Keratinocyte (primary cell): ENCODE data around the gene CRABP2. TPM values are rescaled to one million over a fixed set of nuclear protein-coding genes. Genes with fewer than 3 reads are reported as not detected.
A peak's percentile ranks its signal among the peaks of the same experiment; 100 is the strongest.

Experiments used
- DNase-seq: peaks from one replicate; pipeline ENCODE4 v3.0.0-alpha.2; 2011; ENCODE audit warnings: low read depth, missing footprints, low spot score
- FAIRE-seq: peaks from 2 replicates; lab custom pipeline; 2011; peaks lifted over from hg19 to GRCh38; lab: Jason Lieb, UNC
- H2AFZ ChIP-seq: 2 replicates; pipeline ENCODE4 v1.6.0; 2012; ENCODE audit warnings: low read length, control low read depth, inconsistent platforms; ENCODE audit not compliant: control insufficient read depth
- H3K27ac ChIP-seq: 2 replicates; pipeline ENCODE4 v1.5.1; 2011; ENCODE audit warnings: low read length; ENCODE audit not compliant: control insufficient read depth, insufficient read depth
- H3K27me3 ChIP-seq: 3 replicates; pipeline ENCODE4 v1.6.0; 2011; ENCODE audit warnings: low read length; ENCODE audit not compliant: control insufficient read depth, insufficient read depth; ENCODE audit errors: extremely low read depth
- H3K36me3 ChIP-seq, 2 experiments: 2 replicates in 1 of 2; 3 replicates in 1 of 2; pipeline ENCODE4 v1.5.1; 2011; ENCODE audit warnings: low read length in 2 of 2, mild to moderate bottlenecking in 1 of 2; ENCODE audit not compliant: control insufficient read depth in 2 of 2, insufficient read depth in 2 of 2; ENCODE audit errors: extremely low read depth in 1 of 2
- H3K4me1 ChIP-seq: 3 replicates; pipeline ENCODE4 v1.5.1; 2011; ENCODE audit warnings: low read length; ENCODE audit not compliant: control insufficient read depth, insufficient read depth; ENCODE audit errors: extremely low read depth
- H3K4me2 ChIP-seq: 3 replicates; pipeline ENCODE4 v1.6.0; 2011; ENCODE audit warnings: low read depth, low read length; ENCODE audit not compliant: control insufficient read depth, insufficient read depth; ENCODE audit errors: extremely low read depth
- H3K4me3 ChIP-seq, 3 experiments: fragments of 200-600 bp in 1 of 3; sonication (generic) in 1 of 3; 2 replicates in 2 of 3; 3 replicates in 1 of 3; pipeline ENCODE4 v1.5.1; 2011 to 2016; ENCODE audit warnings: low read length in 3 of 3, mild to moderate bottlenecking in 3 of 3, control low read depth in 2 of 3, inconsistent platforms in 1 of 3, low read depth in 1 of 3, mixed read lengths in 1 of 3, mixed run types in 1 of 3, moderate library complexity in 1 of 3; ENCODE audit not compliant: control insufficient read depth in 2 of 3, insufficient read depth in 2 of 3; ENCODE audit errors: extremely low read depth in 1 of 3
- H3K79me2 ChIP-seq: 2 replicates; pipeline ENCODE4 v1.6.0; 2012; ENCODE audit warnings: low read length; ENCODE audit not compliant: control insufficient read depth, insufficient read depth
- H3K9ac ChIP-seq: 3 replicates; pipeline ENCODE4 v1.6.0; 2011; ENCODE audit warnings: low read length; ENCODE audit not compliant: control insufficient read depth, insufficient read depth; ENCODE audit errors: extremely low read depth
- H3K9me1 ChIP-seq: 3 replicates; pipeline ENCODE4 v1.6.0; 2011; ENCODE audit warnings: low read length; ENCODE audit not compliant: control insufficient read depth, insufficient read depth; ENCODE audit errors: extremely low read depth
- H3K9me3 ChIP-seq: 2 replicates; pipeline ENCODE4 v1.5.1; 2012; ENCODE audit warnings: low read depth, low read length; ENCODE audit not compliant: control insufficient read depth
- H4K20me1 ChIP-seq: 3 replicates; pipeline ENCODE4 v1.6.0; 2011; ENCODE audit warnings: low read length; ENCODE audit not compliant: control insufficient read depth, insufficient read depth; ENCODE audit errors: extremely low read depth
- EZH2 ChIP-seq: IDR thresholded peaks from one replicate; pipeline ENCODE4 v1.6.1; 2012; ENCODE audit warnings: inconsistent platforms, mild to moderate bottlenecking, low read length, moderate library complexity
- dilution Hi-C: fragments of 300-500 bp; cut with MboI; formaldehyde crosslinking; loops from one replicate; pipeline ENCODE4 v1.7.0; 2020; ENCODE audit warnings: low sequenced_read_pairs; ENCODE audit not compliant: extremely low pct_ligation_motif_present
- polyA plus RNA-seq, 5 experiments: library from polyadenylated mRNA; depleted of rRNA in 3 of 5; stranded (reverse) in 3 of 5; stranded (forward) in 1 of 5; unstranded in 1 of 5; fragments of >200 nt; gene quantifications; 1 replicate in 1 of 5; 2 replicates in 3 of 5; 3 replicates in 1 of 5; pipeline versions ENCODE4 v1.2.1 to v1.2.3, GENCODE V29; 2011 to 2012; ENCODE audit warnings: missing spikeins in 2 of 5, low read depth in 1 of 5, low replicate concordance in 1 of 5
- TF ChIP-seq, protein P1 (sequence below), 3 experiments: IDR thresholded peaks in 1 of 3; conservative IDR thresholded peaks in 1 of 3; optimal IDR thresholded peaks in 1 of 3; 2 replicates in 2 of 3; 3 replicates in 1 of 3; pipeline versions ENCODE3 to v1.5.1; 2011; ENCODE audit warnings: low read length in 3 of 3, mild to moderate bottlenecking in 3 of 3, moderate library complexity in 2 of 3, control low read depth in 1 of 3, inconsistent platforms in 1 of 3; ENCODE audit not compliant: insufficient read depth in 2 of 3; ENCODE audit errors: extremely low read depth in 1 of 3

CRABP2 gene
- polyA plus RNA-seq, 1 donor (not counting 4 experiments of a cell fraction or from before 2014, with no cell fraction given): 8.4 TPM

DNA sequence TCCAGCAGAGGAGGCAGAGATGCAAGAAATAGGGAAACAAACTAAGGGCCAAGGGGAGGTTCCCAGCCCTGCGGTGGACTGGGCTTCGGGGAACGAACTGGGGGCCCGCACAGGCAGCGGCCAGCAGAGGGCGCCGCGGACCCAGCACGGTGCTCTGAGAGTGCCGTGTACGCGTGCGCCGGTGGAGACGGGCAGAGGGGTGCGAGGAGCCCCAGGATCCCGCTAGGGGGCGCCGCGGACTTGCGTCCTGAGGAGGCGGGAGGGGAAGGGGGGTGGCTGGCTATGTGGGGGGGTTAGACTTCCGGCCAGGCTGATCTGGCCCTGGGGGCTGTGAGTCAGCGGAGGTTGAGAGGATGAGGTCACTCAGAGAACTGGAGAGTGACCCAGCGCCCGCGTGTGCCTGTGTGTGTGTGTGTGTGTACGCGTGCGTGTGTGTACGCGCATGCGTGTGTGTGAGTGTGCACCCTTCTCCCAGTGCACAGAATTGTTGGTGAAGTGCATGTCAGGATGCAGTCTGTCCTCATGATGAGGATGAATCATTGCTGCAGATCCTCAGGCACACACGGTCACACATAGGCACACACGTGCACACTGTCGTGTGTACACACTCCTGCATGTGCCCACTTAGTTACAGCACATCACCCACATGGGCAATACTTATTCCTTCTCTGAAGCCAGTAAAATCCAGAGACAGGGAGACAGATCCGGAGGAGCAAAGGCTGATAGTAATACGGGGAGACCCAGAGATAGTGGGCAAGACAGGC is 45.2 kb downstream of the CRABP2 start:
- no peaks in the 10 kb centered on the region for H3K9me3 ChIP-seq
- H3K9ac ChIP-seq: no peak overlapping the region
- H3K27me3 ChIP-seq: peaks cover 28% of the 10 kb centered on the region
- TF ChIP-seq, protein P1, sequence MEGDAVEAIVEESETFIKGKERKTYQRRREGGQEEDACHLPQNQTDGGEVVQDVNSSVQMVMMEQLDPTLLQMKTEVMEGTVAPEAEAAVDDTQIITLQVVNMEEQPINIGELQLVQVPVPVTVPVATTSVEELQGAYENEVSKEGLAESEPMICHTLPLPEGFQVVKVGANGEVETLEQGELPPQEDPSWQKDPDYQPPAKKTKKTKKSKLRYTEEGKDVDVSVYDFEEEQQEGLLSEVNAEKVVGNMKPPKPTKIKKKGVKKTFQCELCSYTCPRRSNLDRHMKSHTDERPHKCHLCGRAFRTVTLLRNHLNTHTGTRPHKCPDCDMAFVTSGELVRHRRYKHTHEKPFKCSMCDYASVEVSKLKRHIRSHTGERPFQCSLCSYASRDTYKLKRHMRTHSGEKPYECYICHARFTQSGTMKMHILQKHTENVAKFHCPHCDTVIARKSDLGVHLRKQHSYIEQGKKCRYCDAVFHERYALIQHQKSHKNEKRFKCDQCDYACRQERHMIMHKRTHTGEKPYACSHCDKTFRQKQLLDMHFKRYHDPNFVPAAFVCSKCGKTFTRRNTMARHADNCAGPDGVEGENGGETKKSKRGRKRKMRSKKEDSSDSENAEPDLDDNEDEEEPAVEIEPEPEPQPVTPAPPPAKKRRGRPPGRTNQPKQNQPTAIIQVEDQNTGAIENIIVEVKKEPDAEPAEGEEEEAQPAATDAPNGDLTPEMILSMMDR (optimal IDR thresholded peaks at IDR 0.05 in 1 of 3, IDR thresholded peaks at IDR 0.05 in 1 of 3, conservative IDR thresholded peaks at IDR 0.05 in 1 of 3; ENCODE audit: extremely low read depth in 1 of 3, insufficient read depth in 2 of 3, low read length in 3 of 3): peak; percentile 93 to 100 (median 97)
- TF ChIP-seq EZH2: no peak
- H3K9me1 ChIP-seq: no peaks in the 10 kb centered on the region
- no peaks in the 10 kb centered on the region for H3K36me3 ChIP-seq
- dilution Hi-C loops: no loop called here
- H3K4me3 ChIP-seq: no peak overlapping the region
- DNase-seq (peak; percentile 95), FAIRE-seq (no peak)
- H4K20me1 ChIP-seq: peaks cover 4% of the 10 kb centered on the region
- H3K27ac ChIP-seq: peak overlapping the region; percentile 15
- H3K4me1 ChIP-seq: peaks cover 26% of the 10 kb centered on the region
- H3K4me2 ChIP-seq: peak overlapping the region; percentile 52
- H2AFZ ChIP-seq: peak overlapping the region; percentile 14
- no peaks in the 10 kb centered on the region for H3K79me2 ChIP-seq

DNA sequence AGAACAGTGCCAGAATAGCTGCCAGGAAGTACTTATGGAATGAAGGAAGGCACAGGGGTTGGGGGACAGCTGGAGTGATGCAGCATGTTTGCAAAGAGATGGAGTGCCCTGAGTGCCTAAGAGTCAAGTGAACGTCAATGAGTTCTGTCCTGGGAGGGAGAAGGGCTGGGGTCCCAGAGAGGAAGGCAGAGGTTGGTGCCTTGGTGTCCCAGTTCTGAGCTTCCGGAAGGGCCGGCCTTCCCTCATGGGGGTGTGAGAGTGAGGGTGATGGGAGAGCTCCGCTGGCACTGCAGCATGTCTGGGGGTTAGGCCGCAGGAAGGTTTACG is 45.8 kb downstream of the CRABP2 start:
- H3K4me3 ChIP-seq: no peak overlapping the region
- H3K9me3 ChIP-seq: no peaks in the 10 kb centered on the region
- no peaks in the 10 kb centered on the region for H3K79me2 ChIP-seq
- DNase-seq (no peak), FAIRE-seq (no peak)
- peaks cover 33% of the 10 kb centered on the region for H3K27me3 ChIP-seq
- no peaks in the 10 kb centered on the region for H3K36me3 ChIP-seq
- peaks cover 26% of the 10 kb centered on the region for H3K4me1 ChIP-seq
- no peak overlapping the region for H3K27ac ChIP-seq
- peak overlapping the region; percentile 52 for H3K4me2 ChIP-seq
- dilution Hi-C loops: no loop called here
- TF ChIP-seq EZH2: no peak
- TF ChIP-seq, protein P1 (optimal IDR thresholded peaks at IDR 0.05 in 1 of 3, IDR thresholded peaks at IDR 0.05 in 1 of 3, conservative IDR thresholded peaks at IDR 0.05 in 1 of 3; ENCODE audit: extremely low read depth in 1 of 3, insufficient read depth in 2 of 3, low read length in 3 of 3): no peak
- H3K9me1 ChIP-seq: no peaks in the 10 kb centered on the region
- H3K9ac ChIP-seq: no peak overlapping the region
- H4K20me1 ChIP-seq: peaks cover 4% of the 10 kb centered on the region
- H2AFZ ChIP-seq: peak overlapping the region; percentile 14
